Sciatic nerve (tissue), 2 donors: ENCODE measurements around the gene KCND3. TPM values are rescaled to one million over a fixed set of nuclear protein-coding genes. Genes with fewer than 3 reads are reported as not detected.

ENCODE experiments used
- ATAC-seq: fragments of 200-7000 bp; cut with Tn5 transposase; one replicate; pipeline ENCODE4 v1.9.1; 2020; ENCODE audit warnings: mild to moderate bottlenecking, moderate library complexity
- DNase-seq: peaks from one replicate; pipeline ENCODE4 v3.0.0-alpha.2; 2020; ENCODE audit warnings: low spot score
- intact Hi-C: fragments of 100-400 bp; cut with DNase I; formaldehyde crosslinking; loops from one replicate; pipeline ENCODE4 v1.14.2; 2022
- total RNA-seq: library from RNA; stranded (reverse); fragmentation: NEBNext Ultra II Directional; extraction: Animal tissue kit (Norgen Biotek cat#: 25700); gene quantifications from one replicate; pipeline ENCODE4 v1.2.1, GENCODE V29; 2021
- donor health status: DM: no; HTN: no; CAD: no.
- donor health status: DM: no; HTN: no; CAD: no.

KCND3 gene
- total RNA-seq, 1 donor from 2014 or later, result 7.5 TPM

- DNase-seq (no peak), ATAC-seq (no peak)
- intact Hi-C loops, result no loop called here
Observed at GRCh38 chr1:111895017-111895416, 94.5 kb downstream of the KCND3 start.

GRCh38 chr1:111894497-111894896 is 95.0 kb downstream of the KCND3 start:
- intact Hi-C loops, result no loop called here
- no peak for DNase-seq

GRCh38 chr1:111891566-111891965 is 97.9 kb downstream of the KCND3 start:
- intact Hi-C loops, result no loop called here
- ATAC-seq (no peak), DNase-seq (no peak)

More at GRCh38 chr1:111894497-111894896, 95.0 kb downstream of the KCND3 start:
- no peak for ATAC-seq

- no peak for DNase-seq
- no peak for ATAC-seq
- intact Hi-C loops, result no loop called here
Observed at GRCh38 chr1:111888740-111889376, 100.6 kb downstream of the KCND3 start.

GRCh38 chr1:111887875-111888274 is 101.6 kb downstream of the KCND3 start:
- DNase-seq (no peak), ATAC-seq (no peak)
- intact Hi-C loops, result no loop called here

- no peak for DNase-seq
- intact Hi-C loops, result no loop called here
- no peak for ATAC-seq
Observed at GRCh38 chr1:111887385-111887784, 102.1 kb downstream of the KCND3 start.

GRCh38 chr1:111886741-111887140 is 102.7 kb downstream of the KCND3 start:
- no peak for DNase-seq
- ATAC-seq, result no peak
- intact Hi-C loops, result no loop called here

GRCh38 chr1:111884772-111885443 is 104.6 kb downstream of the KCND3 start:
- DNase-seq, result no peak
- ATAC-seq, result no peak
- intact Hi-C loops, result no loop called here

GRCh38 chr1:111882986-111883560 is 106.4 kb downstream of the KCND3 start:
- ATAC-seq, result no peak

GRCh38 chr1:111882559-111882958 is 106.9 kb downstream of the KCND3 start:
- intact Hi-C loops, result no loop called here
- DNase-seq (no peak), ATAC-seq (no peak)

More at GRCh38 chr1:111882986-111883560, 106.4 kb downstream of the KCND3 start:
- DNase-seq, result no peak
- intact Hi-C loops, result no loop called here

GRCh38 chr1:111880881-111881837 is 108.3 kb downstream of the KCND3 start:
- intact Hi-C loops, result no loop called here
- no peak for DNase-seq
- peak; percentile 65 for ATAC-seq

- ATAC-seq (no peak), DNase-seq (no peak)
- intact Hi-C loops, result no loop called here
Observed at GRCh38 chr1:111879081-111879480, 110.4 kb downstream of the KCND3 start.

- DNase-seq, result no peak
- intact Hi-C loops, result no loop called here
- ATAC-seq, result no peak
Observed at GRCh38 chr1:111878649-111879048, 110.8 kb downstream of the KCND3 start.

- ATAC-seq, result no peak
- intact Hi-C loops, result no loop called here
- no peak for DNase-seq
Observed at GRCh38 chr1:111878091-111878490, 111.4 kb downstream of the KCND3 start.

- DNase-seq (no peak), ATAC-seq (no peak)
- intact Hi-C loops, result no loop called here
Observed at GRCh38 chr1:111876631-111877030, 112.8 kb downstream of the KCND3 start.

- intact Hi-C loops, result no loop called here
- ATAC-seq, result no peak
- no peak for DNase-seq
Observed at GRCh38 chr1:111875640-111876039, 113.8 kb downstream of the KCND3 start.

GRCh38 chr1:111873460-111874030 is 115.9 kb downstream of the KCND3 start:
- no peak for DNase-seq
- intact Hi-C loops, result no loop called here
- ATAC-seq, result no peak

GRCh38 chr1:111870181-111870580 is 119.3 kb downstream of the KCND3 start:
- ATAC-seq (no peak), DNase-seq (no peak)
- intact Hi-C loops, result no loop called here

- DNase-seq (no peak), ATAC-seq (no peak)
- intact Hi-C loops, result no loop called here
Observed at GRCh38 chr1:111867868-111868440, 121.5 kb downstream of the KCND3 start.
